H1 (cell line): ENCODE data around the gene MBD3. TPM values are rescaled to one million over a fixed set of nuclear protein-coding genes. Genes with fewer than 3 reads are reported as not detected.

Experiments used
- CTCF ChIA-PET: fragments of 300-600 bp; sonication (Branson Sonifier 250); formaldehyde crosslinking; loops from one replicate; lab custom pipeline; 2021; ENCODE audit not compliant: partially characterized antibody; lab: Charles Lee
- POLR2A ChIA-PET: fragments of 300-600 bp; sonication (Branson Sonifier 250); formaldehyde crosslinking; loops from one replicate; lab custom pipeline; 2021; ENCODE audit warnings: inconsistent platforms; ENCODE audit not compliant: partially characterized antibody; lab: Charles Lee
- DNase-seq, 2 experiments: peaks; one replicate each; pipeline versions ENCODE4 v3.0.0 to v3.0.0-alpha.2; 2010 to 2022; ENCODE audit warnings: low spot score in 2 of 2, low read depth in 1 of 2, mixed read lengths in 1 of 2
- FAIRE-seq: peaks from 2 replicates; lab custom pipeline; 2011; peaks lifted over from hg19 to GRCh38; lab: Jason Lieb, UNC
- H2AFZ ChIP-seq: 2 replicates; pipeline ENCODE4 v1.8.1; 2012; ENCODE audit warnings: low read length, inconsistent platforms
- H2AK5ac ChIP-seq: 2 replicates; pipeline ENCODE4 v1.6.1; 2013; ENCODE audit warnings: low read depth, low read length
- H2BK120ac ChIP-seq: replicated peaks from 2 replicates; pipeline ENCODE3; 2013; ENCODE audit warnings: low read depth, low read length, inconsistent platforms
- H2BK12ac ChIP-seq: 2 replicates; pipeline ENCODE4 v1.6.1; 2013; ENCODE audit warnings: low read depth, low read length
- H2BK15ac ChIP-seq: 2 replicates; pipeline ENCODE4 v1.6.1; 2013; ENCODE audit warnings: low read length
- H2BK20ac ChIP-seq: 2 replicates; pipeline ENCODE4 v1.6.1; 2013; ENCODE audit warnings: low read length
- H2BK5ac ChIP-seq: 2 replicates; pipeline ENCODE4 v1.6.1; 2013; ENCODE audit warnings: low read depth, low read length
- H3K14ac ChIP-seq: 2 replicates; pipeline ENCODE4 v1.6.1; 2013; ENCODE audit warnings: inconsistent platforms; ENCODE audit not compliant: insufficient read length
- H3K18ac ChIP-seq: 2 replicates; pipeline ENCODE4 v1.6.1; 2013; ENCODE audit warnings: low read length; ENCODE audit errors: extremely low read depth
- H3K23ac ChIP-seq: 2 replicates; pipeline ENCODE4 v1.6.1; 2013; ENCODE audit warnings: inconsistent platforms; ENCODE audit not compliant: insufficient read length
- H3K23me2 ChIP-seq: 2 replicates; pipeline ENCODE4 v1.6.1; 2013; ENCODE audit warnings: low read depth, low read length
- H3K27ac ChIP-seq: 2 replicates; pipeline ENCODE4 v1.6.1; 2011; ENCODE audit warnings: low read depth, low read length, inconsistent platforms
- H3K27me3 ChIP-seq, 4 experiments: replicated peaks in 1 of 4; 1 replicate in 1 of 4; 2 replicates in 3 of 4; pipeline versions ENCODE4 v1.6.1 to v1.8.1; 2011 to 2013; ENCODE audit warnings: low read length in 3 of 4, mild to moderate bottlenecking in 3 of 4, inconsistent platforms in 2 of 4, mixed read lengths in 2 of 4, moderate library complexity in 1 of 4; ENCODE audit not compliant: control insufficient read depth in 3 of 4, insufficient read depth in 3 of 4; ENCODE audit errors: extremely low read depth in 1 of 4
- H3K36me3 ChIP-seq, 4 experiments: 2 replicates each; pipeline versions ENCODE4 v1.6.1 to v1.8.1; 2011 to 2013; ENCODE audit warnings: mild to moderate bottlenecking in 4 of 4, low read length in 3 of 4, moderate library complexity in 2 of 4, control low read depth in 1 of 4, inconsistent platforms in 1 of 4; ENCODE audit not compliant: insufficient read depth in 4 of 4, control insufficient read depth in 2 of 4
- H3K4ac ChIP-seq: replicated peaks from 2 replicates; pipeline ENCODE3; 2013; ENCODE audit warnings: low read length, low read depth, mixed read lengths, inconsistent platforms; ENCODE audit not compliant: insufficient read length
- H3K4me1 ChIP-seq, 4 experiments: replicated peaks in 1 of 4; 1 replicate in 1 of 4; 2 replicates in 3 of 4; pipeline versions ENCODE4 v1.6.1 to v1.8.1; 2011 to 2013; ENCODE audit warnings: low read length in 3 of 4, inconsistent platforms in 2 of 4, mixed read lengths in 1 of 4; ENCODE audit not compliant: insufficient read depth in 4 of 4, control insufficient read depth in 3 of 4
- H3K4me2 ChIP-seq, 2 experiments: 2 replicates each; pipeline versions ENCODE4 v1.6.1 to v1.8.1; 2011 to 2013; ENCODE audit warnings: low read depth in 2 of 2, low read length in 2 of 2, control low read depth in 1 of 2, inconsistent platforms in 1 of 2, mild to moderate bottlenecking in 1 of 2; ENCODE audit not compliant: insufficient read depth in 1 of 2
- H3K4me3 ChIP-seq, 4 experiments: fragments of 200-600, 300-600 bp in 1 of 4; sonication (generic), shearing (Covaris generic), sonication (Bioruptor Twin) in 1 of 4; 2 replicates each; pipeline versions ENCODE4 v1.5.1 to v1.8.1; 2011 to 2016; ENCODE audit warnings: low read length in 4 of 4, low read depth in 3 of 4, control low read depth in 2 of 4, inconsistent platforms in 2 of 4, mild to moderate bottlenecking in 2 of 4, mixed read lengths in 1 of 4, moderate library complexity in 1 of 4; ENCODE audit not compliant: insufficient read depth in 2 of 4; ENCODE audit errors: extremely low read depth in 1 of 4
- H3K56ac ChIP-seq: replicated peaks from 2 replicates; pipeline ENCODE3; 2013; ENCODE audit warnings: low read depth, mild to moderate bottlenecking, mixed read lengths, low read length, inconsistent platforms; ENCODE audit not compliant: insufficient read length
- H3K79me1 ChIP-seq: 2 replicates; pipeline ENCODE4 v1.6.1; 2013; ENCODE audit warnings: low read depth, low read length, control low read depth
- H3K79me2 ChIP-seq, 2 experiments: 2 replicates each; pipeline versions ENCODE4 v1.6.1 to v1.8.1; 2012 to 2013; ENCODE audit warnings: low read length in 2 of 2, mild to moderate bottlenecking in 2 of 2, inconsistent platforms in 1 of 2; ENCODE audit not compliant: insufficient read depth in 2 of 2, control insufficient read depth in 1 of 2
- H3K9ac ChIP-seq, 4 experiments: replicated peaks in 1 of 4; 1 replicate in 1 of 4; 2 replicates in 3 of 4; pipeline versions ENCODE4 v1.6.1 to v1.8.1; 2011 to 2013; ENCODE audit warnings: low read depth in 3 of 4, low read length in 3 of 4, control low read depth in 2 of 4, mild to moderate bottlenecking in 2 of 4, moderate library complexity in 2 of 4, inconsistent platforms in 1 of 4; ENCODE audit errors: extremely low read depth in 1 of 4
- H3K9me3 ChIP-seq, 2 experiments: 2 replicates each; pipeline versions ENCODE4 v1.6.1 to v1.8.1; 2012 to 2013; ENCODE audit warnings: mild to moderate bottlenecking in 2 of 2, moderate library complexity in 2 of 2, control low read depth in 1 of 2, inconsistent platforms in 1 of 2, low read depth in 1 of 2, low read length in 1 of 2, mixed read lengths in 1 of 2; ENCODE audit not compliant: insufficient read depth in 2 of 2
- H4K20me1 ChIP-seq, 2 experiments: replicated peaks in 1 of 2; 2 replicates each; pipeline versions ENCODE3 to v1.8.1; 2011 to 2013; ENCODE audit warnings: inconsistent platforms in 2 of 2, low read length in 2 of 2, mild to moderate bottlenecking in 1 of 2; ENCODE audit not compliant: insufficient read depth in 2 of 2, control insufficient read depth in 1 of 2
- H4K5ac ChIP-seq: 2 replicates; pipeline ENCODE4 v1.6.1; 2013; ENCODE audit warnings: low read length, low read depth, mixed read lengths, inconsistent platforms; ENCODE audit not compliant: insufficient read length
- H4K8ac ChIP-seq: 2 replicates; pipeline ENCODE4 v1.8.0; 2013; ENCODE audit warnings: mild to moderate bottlenecking, moderate library complexity, low read length, inconsistent platforms; ENCODE audit not compliant: insufficient read depth; ENCODE audit errors: extremely low read depth
- H4K91ac ChIP-seq: replicated peaks from 2 replicates; pipeline ENCODE3; 2013; ENCODE audit warnings: low read length, mixed read lengths, inconsistent platforms; ENCODE audit not compliant: insufficient read length
- BRCA1 ChIP-seq: IDR thresholded peaks from 2 replicates; pipeline ENCODE4 v1.6.1; 2012; ENCODE audit warnings: low read depth, low read length, improper control_type of control experiment
- POLR2AphosphoS5 ChIP-seq: IDR thresholded peaks from 2 replicates; pipeline ENCODE4 v1.6.1; 2011; ENCODE audit warnings: low read depth, low read length
- YY1 ChIP-seq: IDR thresholded peaks from 2 replicates; pipeline ENCODE4 v1.6.1; 2011; ENCODE audit warnings: low read depth, mild to moderate bottlenecking, low read length
- WGBS, 2 experiments: shearing (Covaris generic) in 1 of 2; methylation state at CpG; one replicate each; pipeline versions ENCODE4 v1.1.6 to v1.1.7; 2013 to 2015; ENCODE audit warnings: low lambda C conversion rate in 2 of 2, mixed read lengths in 2 of 2, inconsistent platforms in 1 of 2, low coverage in 1 of 2, missing lambda C conversion rate in 1 of 2; ENCODE audit not compliant: insufficient replicate concordance in 2 of 2, insufficient coverage in 1 of 2, insufficient read length in 1 of 2; ENCODE audit errors: extremely low coverage in 1 of 2, missing lambda C conversion rate in 1 of 2; 5-methylcytosine and 5-hydroxymethylcytosine counted together
- polyA plus RNA-seq, 7 experiments: library from polyadenylated mRNA; depleted of rRNA in 3 of 7; stranded (reverse) in 5 of 7; unstranded in 2 of 7; fragments of >200 nt in 5 of 7; fragments of 200-250 nt in 2 of 7; gene quantifications; 1 replicate in 5 of 7; 2 replicates in 1 of 7; 4 replicates in 1 of 7; pipeline versions ENCODE4 v1.2.1 to v1.2.3, GENCODE V29; 2011 to 2013; ENCODE audit warnings: missing spikeins in 2 of 7, mixed read lengths in 2 of 7
- total RNA-seq: library from RNA; stranded (reverse); fragmentation: NEBNext Ultra II Directional; extraction: Animal tissue kit (Norgen Biotek cat#: 25700); gene quantifications from 2 replicates; pipeline ENCODE4 v1.2.1, GENCODE V29; 2021

MBD3 gene
- total and polyA plus RNA-seq, 2 of the 8 experiments (the other 6 are each of a cell fraction or from before 2014, with no cell fraction given), result 88.2 to 110 TPM

DNA sequence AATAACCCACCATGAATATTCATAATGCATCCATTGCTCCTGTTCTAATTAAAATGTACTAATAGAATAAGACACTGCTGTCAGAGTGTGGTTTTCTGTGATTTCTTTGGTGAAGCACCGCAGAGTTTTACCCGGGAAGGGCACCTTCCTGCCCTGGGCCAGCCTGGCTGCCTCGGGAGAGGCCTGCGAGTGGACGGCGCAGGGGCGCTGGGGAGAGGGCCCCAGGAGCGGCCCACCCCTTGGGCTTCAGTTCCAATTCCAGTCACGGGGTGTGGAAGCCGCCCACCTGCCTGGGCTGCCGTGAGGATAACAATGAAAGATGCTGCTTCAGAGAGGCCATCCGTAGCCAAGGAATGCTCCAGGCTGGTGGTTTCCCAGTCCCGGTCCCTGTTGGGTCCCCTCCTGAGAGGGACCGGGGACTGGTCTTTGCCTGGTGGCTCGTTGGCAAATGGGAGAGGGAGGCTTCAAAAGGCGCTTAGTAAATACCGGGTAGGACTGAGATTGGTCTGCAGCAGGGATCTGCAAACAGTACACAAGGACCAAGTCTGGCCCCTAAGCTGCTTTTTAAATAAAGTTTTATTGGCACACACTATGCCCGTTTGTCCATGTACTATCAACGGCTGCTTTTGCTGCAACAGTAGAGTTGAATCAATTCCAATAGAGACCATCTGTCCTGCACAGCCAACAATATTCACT, 41.7 kb upstream of the MBD3 start:
- CTCF ChIA-PET, result interaction anchor here (1.2 kb wide), 1 partner anchor 134 kb away, joined by 4 read pairs; no protein-coding TSS in a partner anchor
- H3K79me2 ChIP-seq, result peaks cover 4 to 61% of the 10 kb centered on the region in 2 experiments

More for the DNA sequence above, 41.7 kb upstream of the MBD3 start:
- Histone ChIP-seq H2BK12ac (no peak overlapping the region), H2BK15ac (no peak overlapping the region), H3K23ac (no peak overlapping the region), H3K36me3 (peaks cover 16 to 65% (median 50%) of the 10 kb centered on the region in 4 experiments), H4K8ac (no peak overlapping the region), H3K79me1 (peaks cover 21% of the 10 kb centered on the region), H3K23me2 (no peaks in the 10 kb centered on the region), H2AK5ac (no peak overlapping the region), H3K4ac (no peak overlapping the region), H4K5ac (no peak overlapping the region), H3K27me3 (no peaks in the 10 kb centered on the region), H3K18ac (no peak overlapping the region), H3K56ac (no peak overlapping the region), H2BK5ac (no peak overlapping the region), H4K91ac (no peak overlapping the region), H3K4me2 (no peak overlapping the region), H3K27ac (no peak overlapping the region), H2BK20ac (no peak overlapping the region), H3K4me3 (no peak overlapping the region), H4K20me1 (peaks cover 20 to 52% of the 10 kb centered on the region in 2 experiments), H2AFZ (no peak overlapping the region), H3K9me3 (0 out of 4 replicates have a peak, but pooled peaks cover 0 to 2% of the 10 kb centered on the region in 2 experiments), H3K4me1 (no peaks in the 10 kb centered on the region), H3K9ac (no peak overlapping the region), H2BK120ac (no peak overlapping the region), H3K14ac (no peak overlapping the region)
- FAIRE-seq, result no peak
- no peak for DNase-seq
- POLR2A ChIA-PET, result interaction anchor here (1.2 to 2.2 kb wide), 8 partner anchors 9 to 26 kb away, joined by 3 to 20 read pairs (median 5); partner anchors contain the start of gene TCF3
- no peak for TF ChIP-seq POLR2AphosphoS5
- no peak for TF ChIP-seq YY1
- no peak for TF ChIP-seq BRCA1
- 90% methylated on average over 19 of the region's 19 CpGs; no CpG with 5 or more reads in 1 of the 2 experiments for WGBS, 2 experiments
